ENCODE measurements around the gene RDH5.

Gene RDH5

GRCh38 chr12:55715833-55716581, 4.2 kb upstream of the RDH5 start, which contains the start of gene BLOC1S1:
TSS of gene BLOC1S1 (plus strand) at chr12:55716046. CDS start at chr12:55716052, 6 bp downstream.
- Mint-ChIP-seq H3K27ac (peak within 1 kb of the TSS; percentile 84), H3K27me3 (no peaks in the 10 kb centered on the region), H3K4me3 (peak within 1 kb of the TSS; percentile 89), H3K9me3 (ENCODE audit: low read depth) (no peaks in the 10 kb centered on the region), H3K4me1 (ENCODE audit: low read depth) (peaks cover 31% of the 10 kb centered on the region), H3K36me3 (no peaks in the 10 kb centered on the region)

- Mint-ChIP-seq H3K4me1 (ENCODE audit: low read depth) (peaks cover 31% of the 10 kb centered on the region), H3K4me3 (peak overlapping the region; percentile 89), H3K9me3 (ENCODE audit: low read depth) (no peaks in the 10 kb centered on the region), H3K36me3 (no peaks in the 10 kb centered on the region), H3K27ac (peak overlapping the region; percentile 84), H3K27me3 (no peaks in the 10 kb centered on the region)
Observed at GRCh38 chr12:55716582-55716957, 3.6 kb upstream of the RDH5 start.

- Mint-ChIP-seq H3K27ac (peak overlapping the region; percentile 84), H3K4me3 (peak overlapping the region; percentile 89), H3K4me1 (ENCODE audit: low read depth) (peaks cover 31% of the 10 kb centered on the region), H3K27me3 (no peaks in the 10 kb centered on the region), H3K9me3 (ENCODE audit: low read depth) (no peaks in the 10 kb centered on the region), H3K36me3 (no peaks in the 10 kb centered on the region)
Observed at GRCh38 chr12:55717011-55718007, 2.9 kb upstream of the RDH5 start.

- Mint-ChIP-seq H3K9me3 (ENCODE audit: low read depth) (no peaks in the 10 kb centered on the region), H3K4me1 (ENCODE audit: low read depth) (peaks cover 31% of the 10 kb centered on the region), H3K27me3 (no peaks in the 10 kb centered on the region), H3K4me3 (peak overlapping the region; percentile 89), H3K36me3 (no peaks in the 10 kb centered on the region), H3K27ac (no peak overlapping the region)
Observed at GRCh38 chr12:55718015-55718414, 2.2 kb upstream of the RDH5 start.

- no peaks in the 10 kb centered on the region for H3K27me3 Mint-ChIP-seq
- H3K4me1 Mint-ChIP-seq (ENCODE audit: low read depth) = peaks cover 31% of the 10 kb centered on the region
- no peak overlapping the region for H3K4me3 Mint-ChIP-seq
- no peak overlapping the region for H3K27ac Mint-ChIP-seq
- no peaks in the 10 kb centered on the region for H3K36me3 Mint-ChIP-seq
- no peaks in the 10 kb centered on the region for H3K9me3 Mint-ChIP-seq (ENCODE audit: low read depth)
Observed at GRCh38 chr12:55718624-55719275, 1.4 kb upstream of the RDH5 start.

- no peak overlapping the region for H3K4me3 Mint-ChIP-seq
- no peaks in the 10 kb centered on the region for H3K27me3 Mint-ChIP-seq
- H3K27ac Mint-ChIP-seq = no peak overlapping the region
- H3K4me1 Mint-ChIP-seq (ENCODE audit: low read depth) = peaks cover 31% of the 10 kb centered on the region
- no peaks in the 10 kb centered on the region for H3K36me3 Mint-ChIP-seq
- H3K9me3 Mint-ChIP-seq (ENCODE audit: low read depth) = no peaks in the 10 kb centered on the region
Observed at GRCh38 chr12:55719371-55719770, 822 bp upstream of the RDH5 start.

- H3K9me3 Mint-ChIP-seq (ENCODE audit: low read depth) = no peaks in the 10 kb centered on the region
- peaks cover 33% of the 10 kb centered on the region for H3K4me1 Mint-ChIP-seq (ENCODE audit: low read depth)
- no peak overlapping the region for H3K4me3 Mint-ChIP-seq
- no peaks in the 10 kb centered on the region for H3K36me3 Mint-ChIP-seq
- no peak overlapping the region for H3K27ac Mint-ChIP-seq
- H3K27me3 Mint-ChIP-seq = no peaks in the 10 kb centered on the region
Observed at GRCh38 chr12:55720894-55721444, 776 bp downstream of the RDH5 start.

- H3K4me3 Mint-ChIP-seq = no peak overlapping the region
- no peaks in the 10 kb centered on the region for H3K27me3 Mint-ChIP-seq
- H3K9me3 Mint-ChIP-seq (ENCODE audit: low read depth) = no peaks in the 10 kb centered on the region
- H3K4me1 Mint-ChIP-seq (ENCODE audit: low read depth) = peaks cover 35% of the 10 kb centered on the region
- H3K27ac Mint-ChIP-seq = no peak overlapping the region
- no peaks in the 10 kb centered on the region for H3K36me3 Mint-ChIP-seq
Observed at GRCh38 chr12:55721601-55722213, 1.5 kb downstream of the RDH5 start.

- Mint-ChIP-seq H3K4me3 (no peak overlapping the region), H3K9me3 (ENCODE audit: low read depth) (no peaks in the 10 kb centered on the region), H3K4me1 (ENCODE audit: low read depth) (peaks cover 33% of the 10 kb centered on the region), H3K36me3 (no peaks in the 10 kb centered on the region), H3K27ac (no peak overlapping the region), H3K27me3 (no peaks in the 10 kb centered on the region)
Observed at GRCh38 chr12:55722948-55723347, 2.8 kb downstream of the RDH5 start.

- H3K36me3 Mint-ChIP-seq = no peaks in the 10 kb centered on the region
- no peak overlapping the region for H3K27ac Mint-ChIP-seq
- no peaks in the 10 kb centered on the region for H3K9me3 Mint-ChIP-seq (ENCODE audit: low read depth)
- no peaks in the 10 kb centered on the region for H3K27me3 Mint-ChIP-seq
- peaks cover 28% of the 10 kb centered on the region for H3K4me1 Mint-ChIP-seq (ENCODE audit: low read depth)
- no peak overlapping the region for H3K4me3 Mint-ChIP-seq
Observed at GRCh38 chr12:55723516-55724225, 3.5 kb downstream of the RDH5 start.

GRCh38 chr12:55724226-55724939, 4.2 kb downstream of the RDH5 start:
- Mint-ChIP-seq H3K27me3 (no peaks in the 10 kb centered on the region), H3K9me3 (ENCODE audit: low read depth) (no peaks in the 10 kb centered on the region), H3K36me3 (no peaks in the 10 kb centered on the region), H3K27ac (peak overlapping the region; percentile 1), H3K4me3 (no peak overlapping the region), H3K4me1 (ENCODE audit: low read depth) (peaks cover 28% of the 10 kb centered on the region)

GRCh38 chr12:55724940-55725309, 4.7 kb downstream of the RDH5 start:
- Mint-ChIP-seq H3K9me3 (ENCODE audit: low read depth) (no peaks in the 10 kb centered on the region), H3K27ac (peak overlapping the region; percentile 1), H3K4me1 (ENCODE audit: low read depth) (peaks cover 32% of the 10 kb centered on the region), H3K36me3 (no peaks in the 10 kb centered on the region), H3K4me3 (no peak overlapping the region), H3K27me3 (no peaks in the 10 kb centered on the region)

- Mint-ChIP-seq H3K4me3 (no peak overlapping the region), H3K27me3 (no peaks in the 10 kb centered on the region)
Observed at GRCh38 chr12:55725556-55725955, 5.4 kb downstream of the RDH5 start.

More at GRCh38 chr12:55725556-55725955, 5.4 kb downstream of the RDH5 start:
- Mint-ChIP-seq H3K27ac (no peak overlapping the region), H3K36me3 (no peaks in the 10 kb centered on the region), H3K4me1 (ENCODE audit: low read depth) (peaks cover 38% of the 10 kb centered on the region), H3K9me3 (ENCODE audit: low read depth) (no peaks in the 10 kb centered on the region)
